Stimulated activated CD4-positive, alpha-beta T cell treated with anti-CD3 and anti-CD28 coated beads, Interleukin-4, amount 100 ng/mL, for 1 hour (primary cell): Measurements from ENCODE around the gene VPS26B.
"Not testable (repeated sequence)": the region's sequence is repeated elsewhere in the genome, so short reads cannot be mapped to it uniquely, and the experiment has no call there.

ENCODE experiments used
- DNase-seq: peaks from one replicate; pipeline ENCODE4 v3.0.0-alpha.2; 2020

The VPS26B gene

GRCh38 chr11:134283461-134284230, 59.2 kb downstream of the VPS26B start:
- no peak for DNase-seq

DNA sequence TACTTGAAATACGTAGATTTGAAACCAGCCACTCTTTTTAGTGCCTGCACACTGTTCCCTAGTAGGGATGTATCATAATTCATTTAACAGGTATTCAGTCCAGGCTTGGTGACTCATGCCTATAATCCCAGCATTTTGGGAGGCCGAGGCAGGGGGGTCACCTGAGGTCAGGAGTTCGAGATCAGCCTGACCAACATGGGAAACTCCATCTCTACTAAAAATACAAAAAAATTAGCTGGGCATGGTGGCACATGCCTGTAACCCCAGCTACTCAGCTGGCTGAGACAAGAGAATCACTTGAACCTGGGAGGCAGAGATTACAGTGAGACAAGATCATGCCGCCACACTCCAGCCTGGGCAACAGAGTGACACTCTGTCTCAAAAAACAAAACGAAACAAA, 59.9 kb downstream of the VPS26B start:
- DNase-seq = not testable (repeated sequence)

DNA sequence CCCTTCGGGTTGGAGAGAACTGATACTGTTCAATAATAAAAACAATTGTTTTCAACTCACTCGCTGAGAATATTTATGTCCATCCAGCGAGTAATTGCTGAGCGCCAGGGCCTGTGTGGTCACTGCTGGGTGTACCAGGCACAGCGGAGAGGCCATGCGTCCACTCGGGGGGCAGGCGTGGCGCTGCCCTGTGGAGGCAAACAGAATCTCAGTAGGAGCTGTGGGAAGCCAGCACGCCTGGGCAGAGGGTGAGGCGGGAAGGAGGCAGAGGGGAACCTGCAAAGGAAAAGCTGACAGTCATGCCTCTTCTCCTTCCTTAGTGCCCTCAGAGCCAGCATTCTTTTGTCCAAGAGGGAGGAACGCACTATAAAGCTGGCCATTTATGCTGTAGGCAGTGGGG, 63.1 kb downstream of the VPS26B start:
- DNase-seq = no peak

DNA sequence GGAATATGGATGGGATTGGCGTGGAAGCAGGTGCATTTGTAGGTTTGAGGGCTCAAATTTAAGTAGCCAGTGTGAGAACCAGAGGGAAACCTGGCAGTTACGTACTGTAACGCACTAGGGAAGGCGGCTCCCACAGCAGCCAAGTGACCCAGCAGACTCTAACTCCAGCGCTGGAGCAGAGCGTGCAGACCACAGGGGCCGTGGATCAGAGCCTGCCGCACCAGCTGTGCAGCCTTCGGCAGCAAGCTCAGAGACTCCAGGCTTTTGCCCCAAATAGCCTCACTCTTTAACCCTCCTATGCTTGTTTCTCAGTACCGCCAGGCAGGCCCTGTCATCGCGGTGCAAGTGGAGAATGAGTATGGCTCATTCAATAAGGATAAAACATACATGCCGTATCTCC, 64.0 kb downstream of the VPS26B start:
- no peak for DNase-seq

- DNase-seq = no peak
Observed at GRCh38 chr11:134289167-134289566, 64.7 kb downstream of the VPS26B start.

GRCh38 chr11:134289789-134290188, 65.3 kb downstream of the VPS26B start:
- no peak for DNase-seq

DNA sequence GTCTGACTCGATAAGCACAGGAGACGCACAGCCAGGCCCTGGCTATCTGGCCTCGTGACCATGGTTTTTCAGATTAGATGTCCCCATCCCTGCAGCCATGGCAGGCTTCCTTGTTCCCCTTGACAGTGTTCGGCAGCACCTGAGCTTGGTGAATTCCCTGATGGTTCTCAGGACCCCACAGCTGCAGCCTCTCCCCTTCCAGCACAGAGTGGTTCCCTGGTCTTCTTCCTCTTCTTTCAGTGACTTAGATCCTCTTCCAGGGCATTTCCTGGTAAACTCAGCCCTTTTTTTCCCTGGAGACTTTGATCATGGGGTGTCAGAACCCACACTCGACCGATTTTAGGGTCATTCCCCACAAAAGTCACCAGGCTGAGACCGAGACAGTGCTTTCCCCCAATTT, 66.2 kb downstream of the VPS26B start:
- DNase-seq = no peak

GRCh38 chr11:134291196-134291595, 66.7 kb downstream of the VPS26B start:
- no peak for DNase-seq

DNA sequence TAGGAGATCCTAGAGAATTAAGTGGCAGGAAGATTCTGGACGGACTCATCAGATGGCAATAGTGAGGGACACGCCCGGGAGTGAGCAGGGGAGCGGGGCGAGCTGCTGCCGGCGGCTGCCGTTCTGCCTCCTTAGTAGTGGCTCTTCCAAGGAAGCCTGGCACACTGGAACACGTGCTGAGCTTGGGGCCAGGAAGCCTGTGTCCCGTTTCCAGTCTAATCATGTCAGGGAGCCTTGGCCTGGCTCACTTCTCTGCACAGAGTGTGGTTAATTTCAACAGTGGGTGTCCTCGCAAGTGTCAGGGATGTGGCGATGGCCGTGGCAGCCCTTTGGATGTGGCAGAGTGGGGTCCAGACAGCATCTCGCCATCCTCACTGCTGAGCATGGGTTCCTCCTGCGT, 68.2 kb downstream of the VPS26B start:
- no peak for DNase-seq

- DNase-seq = no peak
Observed at GRCh38 chr11:134293119-134294113, 68.9 kb downstream of the VPS26B start.

GRCh38 chr11:134294664-134295063, 70.2 kb downstream of the VPS26B start:
- DNase-seq = no peak
